HepG2 (cell line): ENCODE results near the gene CRISPLD2. TPM values are rescaled to one million over a fixed set of nuclear protein-coding genes. Genes with fewer than 3 reads are reported as not detected.

Experiments used
- ATAC-seq: fragments of 200-7000 bp; cut with Tn5 transposase; 3 replicates; pipeline ENCODE4 v1.9.1; 2020; ENCODE audit warnings: mild to moderate bottlenecking, moderate library complexity
- BruUV-seq: library from RNA; stranded (reverse); fragments of 400-500 nt; replicated peaks from 2 replicates; lab custom pipeline; 2021; lab: Mats Ljungman, UMichigan
- CTCF ChIA-PET: fragments of 300-600 bp; formaldehyde crosslinking; extraction: SDS; loops from one replicate; lab custom pipeline; 2021; ENCODE audit warnings: low total read pairs, inconsistent platforms, low intra/inter-chr PET ratio; lab: Yijun Ruan, JAX
- POLR2A ChIA-PET: fragments of 350-600 bp; sonication (Branson Sonifier 250); formaldehyde crosslinking; loops from one replicate; lab custom pipeline; 2020; ENCODE audit warnings: antibody characterized with exemption, inconsistent platforms; lab: Yijun Ruan, JAX
- DNase-seq: peaks from one replicate; pipeline ENCODE4 v3.0.0-alpha.2; 2015; ENCODE audit warnings: low spot score
- FAIRE-seq: peaks from 3 replicates; lab custom pipeline; 2011; peaks lifted over from hg19 to GRCh38; lab: Jason Lieb, UNC
- H2AFZ ChIP-seq: one replicate; pipeline ENCODE4 v1.6.1; 2011; ENCODE audit warnings: low read length, inconsistent platforms
- H3K27ac ChIP-seq: fragments of 300-600 bp; 3 replicates; pipeline ENCODE4 v1.8.0; 2011; ENCODE audit warnings: mixed run types, mild to moderate bottlenecking, mixed read lengths, low read length, inconsistent platforms; ENCODE audit not compliant: insufficient read depth; ENCODE audit errors: extremely low read length
- H3K27me3 ChIP-seq, 2 experiments: fragments of 200-600 bp in 1 of 2; 2 replicates in 1 of 2; 3 replicates in 1 of 2; pipeline versions ENCODE4 v1.6.0 to v1.8.0; 2011; ENCODE audit warnings: low read length in 2 of 2, mild to moderate bottlenecking in 2 of 2, moderate library complexity in 2 of 2, inconsistent platforms in 1 of 2; ENCODE audit not compliant: insufficient read depth in 2 of 2, control insufficient read depth in 1 of 2
- H3K36me3 ChIP-seq, 2 experiments: fragments of 200-600 bp in 1 of 2; replicated peaks in 1 of 2; 2 replicates in 1 of 2; 3 replicates in 1 of 2; pipeline versions ENCODE4 v1.5.1 to v1.8.0; 2011; ENCODE audit warnings: low read length in 2 of 2, inconsistent platforms in 1 of 2; ENCODE audit not compliant: insufficient read depth in 2 of 2, control insufficient read depth in 1 of 2
- H3K4me1 ChIP-seq: 2 replicates; pipeline ENCODE4 v1.5.1; 2012; ENCODE audit warnings: low read length, inconsistent platforms; ENCODE audit not compliant: insufficient read depth
- H3K4me2 ChIP-seq: 2 replicates; pipeline ENCODE4 v1.6.0; 2011; ENCODE audit warnings: low read depth, low read length, inconsistent platforms
- H3K4me3 ChIP-seq, 3 experiments: fragments of 200-600 bp in 1 of 3; sonication (generic), shearing (Covaris generic) in 1 of 3; replicated peaks in 1 of 3; 2 replicates each; pipeline ENCODE4 v1.5.1; 2011 to 2016; ENCODE audit warnings: low read length in 3 of 3, inconsistent platforms in 2 of 3, low read depth in 2 of 3, mild to moderate bottlenecking in 2 of 3, control low read depth in 1 of 3, mixed read lengths in 1 of 3; ENCODE audit not compliant: insufficient read depth in 1 of 3
- H3K79me2 ChIP-seq: one replicate; pipeline ENCODE4 v1.6.1; 2011; ENCODE audit warnings: low read length, inconsistent platforms; ENCODE audit not compliant: insufficient read depth
- H3K9ac ChIP-seq: 2 replicates; pipeline ENCODE4 v1.6.0; 2011; ENCODE audit warnings: mild to moderate bottlenecking, low read depth, low read length, inconsistent platforms; ENCODE audit not compliant: insufficient read depth
- H3K9me3 ChIP-seq: 2 replicates; pipeline ENCODE4 v1.5.1; 2012; ENCODE audit warnings: mild to moderate bottlenecking, low read length
- H4K20me1 ChIP-seq: 2 replicates; pipeline ENCODE4 v1.6.0; 2011; ENCODE audit warnings: inconsistent platforms, mild to moderate bottlenecking, low read length, moderate library complexity; ENCODE audit not compliant: insufficient read depth
- CCDC6 ChIP-seq: sonication (generic); formaldehyde crosslinking; IDR thresholded peaks from 2 replicates; pipeline ENCODE4 v1.8.1; 2022; ENCODE audit warnings: mild to moderate bottlenecking, missing genetic modification reagents, moderate library complexity
- MXD4 ChIP-seq: IDR thresholded peaks from 2 replicates; pipeline ENCODE4 v1.6.1; 2016; ENCODE audit warnings: mild to moderate bottlenecking, missing biosample characterization, missing genetic modification reagents
- ZNF282 ChIP-seq: fragments of 450-650 bp; IDR thresholded peaks from 2 replicates; pipeline ENCODE4 v1.6.1; 2018; ENCODE audit not compliant: partially characterized antibody
- ZNF431 ChIP-seq: sonication (generic); formaldehyde crosslinking; IDR thresholded peaks from 2 replicates; pipeline ENCODE4 v1.9.0; 2022; ENCODE audit warnings: missing genetic modification reagents, low read depth, mild to moderate bottlenecking, borderline replicate concordance
- WGBS: methylation state at CpG from one replicate; pipeline ENCODE4 v1.1.6; 2017; ENCODE audit warnings: low lambda C conversion rate; 5-methylcytosine and 5-hydroxymethylcytosine counted together
- in situ Hi-C: cut with HindIII; loops from 2 replicates; pipeline ENCODE4 v1.10.0; 2017; ENCODE audit warnings: low pct_unique_long_range_greater_than_20kb; ENCODE audit not compliant: extremely low pct_ligation_motif_present
- intact Hi-C: fragments of 100-400 bp; cut with micrococcal nuclease; formaldehyde crosslinking; loops from one replicate; pipeline ENCODE4 v1.10.0; 2022; ENCODE audit not compliant: unreplicated experiment
- polyA plus RNA-seq, 8 experiments: library from polyadenylated mRNA; depleted of rRNA in 3 of 8; stranded (reverse) in 7 of 8; unstranded in 1 of 8; fragments of >200 nt; fragmentation: Illumina TruSeq in 4 of 8; extraction: Trizol in 4 of 8; gene quantifications; 2 replicates each; pipeline versions ENCODE4 v1.2.1 to v1.2.3, GENCODE V29; 2011 to 2016; ENCODE audit warnings: low read depth in 4 of 8, missing spikeins in 1 of 8, mixed read lengths in 1 of 8; ENCODE audit not compliant: insufficient read depth in 1 of 8
- total RNA-seq, 5 experiments: library from RNA; depleted of rRNA; stranded (reverse); fragments of >200 nt; fragmentation: Illumina TruSeq; extraction: Trizol; gene quantifications; 2 replicates each; pipeline ENCODE4 v1.2.3, GENCODE V29; 2016; ENCODE audit warnings: low read depth in 1 of 5
- TF ChIP-seq, protein P1 (sequence below): sonication (generic); formaldehyde crosslinking; IDR thresholded peaks from 2 replicates; pipeline ENCODE4 v1.4.0; 2020; ENCODE audit warnings: mild to moderate bottlenecking, missing genetic modification reagents, borderline replicate concordance
- TF ChIP-seq, protein P2 (sequence below): sonication (generic); formaldehyde crosslinking; IDR thresholded peaks from 2 replicates; pipeline ENCODE4 v1.8.0; 2022; ENCODE audit warnings: mild to moderate bottlenecking, missing genetic modification reagents

Gene CRISPLD2
- total and polyA plus RNA-seq, 2 of the 13 experiments (the other 11 are each of a cell fraction or from before 2014, with no cell fraction given) = 0.04 to 0.31 TPM

DNA sequence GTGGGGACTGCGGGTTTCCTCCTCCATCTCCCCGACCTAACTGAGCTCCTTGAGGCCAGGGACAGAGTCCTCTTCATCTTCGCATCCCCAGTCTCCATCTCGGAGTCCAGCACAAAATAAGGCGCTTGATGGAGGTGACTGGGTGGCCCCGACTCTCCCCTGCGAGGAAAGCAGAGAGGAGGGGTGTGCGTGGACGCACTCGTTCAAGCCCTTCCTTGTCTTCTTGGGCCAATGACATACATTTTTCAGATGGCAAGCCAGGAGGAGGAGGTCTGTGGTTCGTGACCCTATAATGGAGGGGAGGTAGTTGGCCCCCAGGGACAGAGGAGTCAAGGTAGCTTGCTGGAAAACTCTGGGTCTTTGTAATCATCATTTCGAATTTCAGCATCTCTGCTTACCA is 17.2 kb downstream of the CRISPLD2 start (continued):
- TF ChIP-seq, protein P1, sequence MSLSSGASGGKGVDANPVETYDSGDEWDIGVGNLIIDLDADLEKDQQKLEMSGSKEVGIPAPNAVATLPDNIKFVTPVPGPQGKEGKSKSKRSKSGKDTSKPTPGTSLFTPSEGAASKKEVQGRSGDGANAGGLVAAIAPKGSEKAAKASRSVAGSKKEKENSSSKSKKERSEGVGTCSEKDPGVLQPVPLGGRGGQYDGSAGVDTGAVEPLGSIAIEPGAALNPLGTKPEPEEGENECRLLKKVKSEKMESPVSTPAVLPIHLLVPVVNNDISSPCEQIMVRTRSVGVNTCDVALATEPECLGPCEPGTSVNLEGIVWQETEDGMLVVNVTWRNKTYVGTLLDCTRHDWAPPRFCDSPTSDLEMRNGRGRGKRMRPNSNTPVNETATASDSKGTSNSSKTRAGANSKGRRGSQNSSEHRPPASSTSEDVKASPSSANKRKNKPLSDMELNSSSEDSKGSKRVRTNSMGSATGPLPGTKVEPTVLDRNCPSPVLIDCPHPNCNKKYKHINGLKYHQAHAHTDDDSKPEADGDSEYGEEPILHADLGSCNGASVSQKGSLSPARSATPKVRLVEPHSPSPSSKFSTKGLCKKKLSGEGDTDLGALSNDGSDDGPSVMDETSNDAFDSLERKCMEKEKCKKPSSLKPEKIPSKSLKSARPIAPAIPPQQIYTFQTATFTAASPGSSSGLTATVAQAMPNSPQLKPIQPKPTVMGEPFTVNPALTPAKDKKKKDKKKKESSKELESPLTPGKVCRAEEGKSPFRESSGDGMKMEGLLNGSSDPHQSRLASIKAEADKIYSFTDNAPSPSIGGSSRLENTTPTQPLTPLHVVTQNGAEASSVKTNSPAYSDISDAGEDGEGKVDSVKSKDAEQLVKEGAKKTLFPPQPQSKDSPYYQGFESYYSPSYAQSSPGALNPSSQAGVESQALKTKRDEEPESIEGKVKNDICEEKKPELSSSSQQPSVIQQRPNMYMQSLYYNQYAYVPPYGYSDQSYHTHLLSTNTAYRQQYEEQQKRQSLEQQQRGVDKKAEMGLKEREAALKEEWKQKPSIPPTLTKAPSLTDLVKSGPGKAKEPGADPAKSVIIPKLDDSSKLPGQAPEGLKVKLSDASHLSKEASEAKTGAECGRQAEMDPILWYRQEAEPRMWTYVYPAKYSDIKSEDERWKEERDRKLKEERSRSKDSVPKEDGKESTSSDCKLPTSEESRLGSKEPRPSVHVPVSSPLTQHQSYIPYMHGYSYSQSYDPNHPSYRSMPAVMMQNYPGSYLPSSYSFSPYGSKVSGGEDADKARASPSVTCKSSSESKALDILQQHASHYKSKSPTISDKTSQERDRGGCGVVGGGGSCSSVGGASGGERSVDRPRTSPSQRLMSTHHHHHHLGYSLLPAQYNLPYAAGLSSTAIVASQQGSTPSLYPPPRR = no peak
- no peak for TF ChIP-seq MXD4 (CRISPR knock-in tag)
- no peak for TF ChIP-seq ZNF431 (CRISPR knock-in tag)

GRCh38 chr16:84838383-84838948 is 18.7 kb downstream of the CRISPLD2 start:
- FAIRE-seq (no peak), ATAC-seq (no peak), DNase-seq (no peak)
- H3K4me2 ChIP-seq = no peak overlapping the region
- no peaks in the 10 kb centered on the region for H3K9me3 ChIP-seq
- 65% methylated on average over 11 of the region's 19 CpGs for WGBS
- ChIA-PET POLR2A (no interaction called here), CTCF (no interaction called here)
- intact Hi-C loops = loop anchor here (5.0 kb wide), 1 partner anchor 909 kb away; no protein-coding TSS in a partner anchor
- H3K4me1 ChIP-seq = no peaks in the 10 kb centered on the region
- H4K20me1 ChIP-seq = no peaks in the 10 kb centered on the region
- no peak overlapping the region for H3K4me3 ChIP-seq
- no peak for TF ChIP-seq ZNF282
- TF ChIP-seq CCDC6 (CRISPR knock-in tag) = no peak
- TF ChIP-seq, protein P2, sequence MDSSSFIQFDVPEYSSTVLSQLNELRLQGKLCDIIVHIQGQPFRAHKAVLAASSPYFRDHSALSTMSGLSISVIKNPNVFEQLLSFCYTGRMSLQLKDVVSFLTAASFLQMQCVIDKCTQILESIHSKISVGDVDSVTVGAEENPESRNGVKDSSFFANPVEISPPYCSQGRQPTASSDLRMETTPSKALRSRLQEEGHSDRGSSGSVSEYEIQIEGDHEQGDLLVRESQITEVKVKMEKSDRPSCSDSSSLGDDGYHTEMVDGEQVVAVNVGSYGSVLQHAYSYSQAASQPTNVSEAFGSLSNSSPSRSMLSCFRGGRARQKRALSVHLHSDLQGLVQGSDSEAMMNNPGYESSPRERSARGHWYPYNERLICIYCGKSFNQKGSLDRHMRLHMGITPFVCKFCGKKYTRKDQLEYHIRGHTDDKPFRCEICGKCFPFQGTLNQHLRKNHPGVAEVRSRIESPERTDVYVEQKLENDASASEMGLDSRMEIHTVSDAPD (CRISPR knock-in tag) = no peak
- in situ Hi-C loops = no loop called here
- H3K79me2 ChIP-seq = no peaks in the 10 kb centered on the region
- H2AFZ ChIP-seq = no peak overlapping the region
- no peak overlapping the region for H3K27ac ChIP-seq
- H3K27me3 ChIP-seq = peaks cover 20 to 77% of the 10 kb centered on the region in 2 experiments
- H3K36me3 ChIP-seq = no peaks in the 10 kb centered on the region
- no peak overlapping the region for H3K9ac ChIP-seq
- BruUV-seq = no TSS peak
